ENCODE data around the gene MAP2K1.
A peak's percentile ranks its signal among the peaks of the same experiment; 100 is the strongest.

Gene MAP2K1

DNA sequence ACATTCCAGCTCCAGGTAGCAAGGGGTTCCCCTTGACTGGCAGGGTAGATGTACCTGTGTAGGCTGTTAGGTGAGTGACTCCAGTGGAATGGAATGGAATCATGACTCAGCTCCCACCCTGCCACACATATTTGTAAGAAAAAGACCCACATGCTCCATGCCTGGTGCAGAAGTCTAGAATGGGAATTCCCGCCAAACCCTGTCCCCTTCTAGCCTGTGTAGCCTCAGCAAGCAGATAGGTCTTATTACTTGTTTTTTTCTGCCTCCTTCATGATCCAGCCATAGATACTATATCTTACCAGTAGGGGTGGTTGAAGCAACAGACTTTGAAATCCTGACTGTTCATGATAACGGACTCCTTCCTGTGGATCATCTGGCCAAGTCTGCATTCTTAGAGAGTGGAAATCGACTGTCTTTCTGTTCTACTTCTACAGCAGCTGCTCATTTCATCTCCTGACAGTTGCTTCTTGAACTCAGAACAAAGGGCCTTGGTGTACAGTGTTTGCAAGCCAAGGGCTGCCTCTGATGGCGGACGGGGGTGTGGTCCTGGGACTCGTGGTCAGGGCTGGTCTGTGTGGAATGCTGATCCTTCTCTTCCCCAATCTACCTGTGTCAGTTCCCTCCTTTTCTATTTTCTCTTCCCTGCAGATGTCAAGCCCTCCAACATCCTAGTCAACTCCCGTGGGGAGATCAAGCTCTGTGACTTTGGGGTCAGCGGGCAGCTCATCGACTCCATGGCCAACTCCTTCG lies 94.6 kb downstream of the MAP2K1 start:
- H3K36me3 ChIP-seq (ENCODE audit: insufficient read depth, low read length): peaks cover 45% of the 10 kb centered on the region
- H3K9ac ChIP-seq (ENCODE audit: low read depth, low read length): no peak overlapping the region
- WGBS: 96% methylated on average over 10 of the region's 10 CpGs
- peaks cover 7% of the 10 kb centered on the region for H3K4me1 ChIP-seq (ENCODE audit: insufficient read depth, low read length)
- no peak overlapping the region for H3K27ac ChIP-seq (ENCODE audit: low read depth, low read length)
- no peak overlapping the region for H3K4me3 ChIP-seq (ENCODE audit: low read length)
- no peaks in the 10 kb centered on the region for H3K27me3 ChIP-seq (ENCODE audit: insufficient read depth, low read length)
- no peaks in the 10 kb centered on the region for H3K9me3 ChIP-seq (ENCODE audit: insufficient read depth, low read depth, low read length)

GRCh38 chr15:66482539-66482938 lies 95.8 kb downstream of the MAP2K1 start:
- Histone ChIP-seq H3K4me3 (ENCODE audit: low read length) (no peak overlapping the region), H3K27me3 (ENCODE audit: insufficient read depth, low read length) (no peaks in the 10 kb centered on the region), H3K27ac (ENCODE audit: low read depth, low read length) (no peak overlapping the region), H3K9ac (ENCODE audit: low read depth, low read length) (no peak overlapping the region), H3K4me1 (ENCODE audit: insufficient read depth, low read length) (no peaks in the 10 kb centered on the region), H3K36me3 (ENCODE audit: insufficient read depth, low read length) (peaks cover 57% of the 10 kb centered on the region), H3K9me3 (ENCODE audit: insufficient read depth, low read depth, low read length) (no peaks in the 10 kb centered on the region)
- WGBS: 93% methylated on average over 9 of the region's 9 CpGs

- H3K27ac ChIP-seq (ENCODE audit: low read depth, low read length): no peak overlapping the region
- H3K9me3 ChIP-seq (ENCODE audit: insufficient read depth, low read depth, low read length): no peaks in the 10 kb centered on the region
- H3K4me3 ChIP-seq (ENCODE audit: low read length): no peak overlapping the region
- H3K4me1 ChIP-seq (ENCODE audit: insufficient read depth, low read length): no peaks in the 10 kb centered on the region
- WGBS: 93% methylated on average over 3 of the region's 3 CpGs
- H3K9ac ChIP-seq (ENCODE audit: low read depth, low read length): no peak overlapping the region
- H3K27me3 ChIP-seq (ENCODE audit: insufficient read depth, low read length): no peaks in the 10 kb centered on the region
- peaks cover 64% of the 10 kb centered on the region for H3K36me3 ChIP-seq (ENCODE audit: insufficient read depth, low read length)
Measured at GRCh38 chr15:66483131-66483566, 96.4 kb downstream of the MAP2K1 start.

DNA sequence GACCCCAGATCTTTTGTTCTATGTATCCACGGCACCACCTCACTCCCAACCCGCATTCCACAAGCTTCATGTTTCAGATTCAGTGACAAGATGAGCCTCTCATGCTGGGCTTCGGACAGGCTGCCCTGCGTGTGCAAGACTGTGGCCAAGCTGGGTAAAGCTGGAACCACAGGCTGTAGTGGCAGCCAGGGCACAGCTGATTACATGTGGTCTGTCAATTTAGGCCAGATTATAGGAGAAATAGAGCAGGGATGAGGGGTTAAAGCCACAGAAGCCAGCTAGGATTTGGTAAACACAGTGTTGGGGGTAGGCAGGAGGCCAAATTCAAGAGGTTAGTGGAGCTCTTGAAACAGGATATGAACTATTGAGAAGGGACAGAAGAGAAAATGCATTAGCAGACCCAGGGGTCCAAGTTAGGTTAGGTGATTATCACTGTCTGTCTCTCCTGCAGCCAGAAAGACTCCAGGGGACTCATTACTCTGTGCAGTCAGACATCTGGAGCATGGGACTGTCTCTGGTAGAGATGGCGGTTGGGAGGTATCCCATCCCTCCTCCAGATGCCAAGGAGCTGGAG lies 97.9 kb downstream of the MAP2K1 start:
- no peak overlapping the region for H3K9ac ChIP-seq (ENCODE audit: low read depth, low read length)
- 92% methylated on average over 5 of the region's 5 CpGs for WGBS
- H3K36me3 ChIP-seq (ENCODE audit: insufficient read depth, low read length): peaks cover 78% of the 10 kb centered on the region
- no peaks in the 10 kb centered on the region for H3K27me3 ChIP-seq (ENCODE audit: insufficient read depth, low read length)
- no peaks in the 10 kb centered on the region for H3K9me3 ChIP-seq (ENCODE audit: insufficient read depth, low read depth, low read length)
- H3K27ac ChIP-seq (ENCODE audit: low read depth, low read length): no peak overlapping the region
- no peak overlapping the region for H3K4me3 ChIP-seq (ENCODE audit: low read length)
- no peaks in the 10 kb centered on the region for H3K4me1 ChIP-seq (ENCODE audit: insufficient read depth, low read length)

GRCh38 chr15:66486887-66487286 lies 100.2 kb downstream of the MAP2K1 start:
- Histone ChIP-seq H3K27ac (ENCODE audit: low read depth, low read length) (no peak overlapping the region), H3K36me3 (ENCODE audit: insufficient read depth, low read length) (peaks cover 87% of the 10 kb centered on the region), H3K9me3 (ENCODE audit: insufficient read depth, low read depth, low read length) (no peaks in the 10 kb centered on the region), H3K27me3 (ENCODE audit: insufficient read depth, low read length) (no peaks in the 10 kb centered on the region), H3K4me1 (ENCODE audit: insufficient read depth, low read length) (no peaks in the 10 kb centered on the region), H3K4me3 (ENCODE audit: low read length) (no peak overlapping the region), H3K9ac (ENCODE audit: low read depth, low read length) (no peak overlapping the region)
- WGBS: 95% methylated on average over 3 of the region's 3 CpGs

DNA sequence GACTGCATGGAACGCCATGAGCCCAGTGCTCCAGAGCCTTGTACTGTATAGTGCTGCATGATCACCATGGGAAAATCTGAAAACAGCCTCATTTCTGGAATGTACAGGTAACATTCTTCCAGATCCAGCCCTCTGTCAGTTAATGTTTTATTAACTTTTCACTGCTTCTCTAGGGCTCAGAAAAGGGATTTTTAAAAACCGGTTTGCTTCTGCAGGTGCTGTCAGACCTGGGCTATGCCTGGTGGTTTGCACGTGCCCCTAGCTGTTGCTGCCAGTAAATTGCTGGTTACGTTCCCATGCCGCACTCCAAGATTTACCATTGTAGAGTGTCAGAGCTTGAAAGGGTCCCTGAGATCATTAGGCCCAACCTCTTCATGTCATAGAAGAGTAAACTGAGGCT lies 101.8 kb downstream of the MAP2K1 start:
- peaks cover 92% of the 10 kb centered on the region for H3K36me3 ChIP-seq (ENCODE audit: insufficient read depth, low read length)
- 94% methylated on average over 5 of the region's 5 CpGs for WGBS
- no peaks in the 10 kb centered on the region for H3K4me1 ChIP-seq (ENCODE audit: insufficient read depth, low read length)
- no peaks in the 10 kb centered on the region for H3K27me3 ChIP-seq (ENCODE audit: insufficient read depth, low read length)
- no peak overlapping the region for H3K4me3 ChIP-seq (ENCODE audit: low read length)
- H3K9me3 ChIP-seq (ENCODE audit: insufficient read depth, low read depth, low read length): no peaks in the 10 kb centered on the region
- no peak overlapping the region for H3K27ac ChIP-seq (ENCODE audit: low read depth, low read length)
- H3K9ac ChIP-seq (ENCODE audit: low read depth, low read length): no peak overlapping the region

- Histone ChIP-seq H3K9ac (ENCODE audit: low read depth, low read length) (no peak overlapping the region), H3K36me3 (ENCODE audit: insufficient read depth, low read length) (peaks cover 99% of the 10 kb centered on the region), H3K9me3 (ENCODE audit: insufficient read depth, low read depth, low read length) (no peaks in the 10 kb centered on the region), H3K4me3 (ENCODE audit: low read length) (no peak overlapping the region), H3K27me3 (ENCODE audit: insufficient read depth, low read length) (no peaks in the 10 kb centered on the region), H3K27ac (ENCODE audit: low read depth, low read length) (no peak overlapping the region), H3K4me1 (ENCODE audit: insufficient read depth, low read length) (no peaks in the 10 kb centered on the region)
- 93% methylated on average over 6 of the region's 6 CpGs for WGBS
Measured at GRCh38 chr15:66489179-66489791, 102.6 kb downstream of the MAP2K1 start.

- H3K9me3 ChIP-seq (ENCODE audit: insufficient read depth, low read depth, low read length): no peaks in the 10 kb centered on the region
- H3K27ac ChIP-seq (ENCODE audit: low read depth, low read length): no peak overlapping the region
- H3K36me3 ChIP-seq (ENCODE audit: insufficient read depth, low read length): peaks cover 92% of the 10 kb centered on the region
- 90% methylated on average over 3 of the region's 3 CpGs for WGBS
- no peaks in the 10 kb centered on the region for H3K27me3 ChIP-seq (ENCODE audit: insufficient read depth, low read length)
- no peaks in the 10 kb centered on the region; the same call in 1 of the 2 replicates for H3K4me1 ChIP-seq (ENCODE audit: insufficient read depth, low read length)
- H3K4me3 ChIP-seq (ENCODE audit: low read length): no peak overlapping the region
- no peak overlapping the region for H3K9ac ChIP-seq (ENCODE audit: low read depth, low read length)
Measured at GRCh38 chr15:66491846-66492245, 105.1 kb downstream of the MAP2K1 start.

DNA sequence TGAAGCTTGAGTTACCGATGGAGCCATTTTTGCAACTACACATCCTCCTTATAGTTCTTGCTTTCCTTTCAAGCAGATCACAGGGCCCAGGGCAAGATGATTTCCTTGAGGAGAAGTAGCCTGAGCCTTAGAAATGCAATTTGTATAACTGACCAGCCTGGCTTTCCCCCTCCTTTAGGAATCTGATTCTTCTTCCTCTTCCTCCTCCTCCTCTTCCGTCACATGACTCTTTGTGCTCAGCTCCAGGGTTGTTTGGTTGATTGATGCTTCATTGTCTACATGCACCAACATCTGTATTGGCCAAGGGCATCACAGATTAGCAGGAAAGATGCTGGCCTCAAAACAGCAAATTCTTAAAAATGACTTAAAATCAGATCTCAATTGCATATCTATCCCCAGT lies 107.5 kb downstream of the MAP2K1 start:
- no peaks in the 10 kb centered on the region for H3K9me3 ChIP-seq (ENCODE audit: insufficient read depth, low read depth, low read length)
- no peak overlapping the region for H3K4me3 ChIP-seq (ENCODE audit: low read length)
- H3K36me3 ChIP-seq (ENCODE audit: insufficient read depth, low read length): peaks cover 80% of the 10 kb centered on the region
- no peaks in the 10 kb centered on the region for H3K27me3 ChIP-seq (ENCODE audit: insufficient read depth, low read length)
- WGBS: 97% methylated on average over 2 of the region's 2 CpGs
- H3K27ac ChIP-seq (ENCODE audit: low read depth, low read length): no peak overlapping the region
- H3K9ac ChIP-seq (ENCODE audit: low read depth, low read length): no peak overlapping the region
- H3K4me1 ChIP-seq (ENCODE audit: insufficient read depth, low read length): no peaks in the 10 kb centered on the region; the same call in 1 of the 2 replicates

DNA sequence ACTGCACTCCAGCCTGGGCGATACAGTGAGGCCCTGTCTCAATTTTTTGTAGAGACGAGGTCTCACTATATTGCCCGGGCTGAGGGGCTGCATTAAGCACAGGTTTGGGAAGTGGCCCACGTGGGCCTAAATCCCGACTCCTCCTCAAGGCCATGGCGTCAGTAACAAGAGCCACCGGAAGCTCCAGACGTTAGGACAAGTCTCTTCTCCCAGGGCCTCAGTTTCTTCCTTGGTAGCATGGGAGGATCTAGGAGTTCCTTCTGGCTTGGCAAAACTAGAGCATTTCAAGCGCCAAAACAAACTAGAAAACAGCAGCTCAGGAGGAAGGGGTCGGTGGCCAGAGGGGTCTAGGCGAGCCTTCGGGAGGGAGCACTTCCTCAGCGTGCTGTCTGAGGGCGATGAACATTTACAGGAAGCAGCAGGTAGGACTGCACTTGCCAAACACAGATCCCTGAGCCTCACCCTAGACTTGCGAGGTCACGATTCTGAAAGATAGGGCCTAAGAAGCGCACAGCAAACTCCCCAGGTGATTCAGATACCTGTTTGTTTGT lies 110.3 kb downstream of the MAP2K1 start:
- H3K4me3 ChIP-seq (ENCODE audit: low read length): peak overlapping the region; percentile 88
- no peaks in the 10 kb centered on the region; the same call in 1 of the 2 replicates for H3K4me1 ChIP-seq (ENCODE audit: insufficient read depth, low read length)
- WGBS: 48% methylated on average over 17 of the region's 17 CpGs
- peak overlapping the region; percentile 98 for H3K9ac ChIP-seq (ENCODE audit: low read depth, low read length)
- peak overlapping the region; percentile 99 for H3K27ac ChIP-seq (ENCODE audit: low read depth, low read length)
- no peaks in the 10 kb centered on the region for H3K27me3 ChIP-seq (ENCODE audit: insufficient read depth, low read length)
- H3K36me3 ChIP-seq (ENCODE audit: insufficient read depth, low read length): peaks cover 80% of the 10 kb centered on the region
- no peaks in the 10 kb centered on the region for H3K9me3 ChIP-seq (ENCODE audit: insufficient read depth, low read depth, low read length)

Data from HUES64 (cell line).